Stimulated activated CD4-positive, alpha-beta T cell treated with anti-CD3 and anti-CD28 coated beads, Interleukin-4, amount 100 ng/mL, for 4 hours (primary cell): ENCODE measurements around the gene MCC.
"Not testable (repeated sequence)": the region's sequence is repeated elsewhere in the genome, so short reads cannot be mapped to it uniquely, and the experiment has no call there.

ENCODE experiments used
- DNase-seq, 2 experiments: peaks; one replicate each; pipeline ENCODE4 v3.0.0-alpha.2; 2020

The MCC gene

DNA sequence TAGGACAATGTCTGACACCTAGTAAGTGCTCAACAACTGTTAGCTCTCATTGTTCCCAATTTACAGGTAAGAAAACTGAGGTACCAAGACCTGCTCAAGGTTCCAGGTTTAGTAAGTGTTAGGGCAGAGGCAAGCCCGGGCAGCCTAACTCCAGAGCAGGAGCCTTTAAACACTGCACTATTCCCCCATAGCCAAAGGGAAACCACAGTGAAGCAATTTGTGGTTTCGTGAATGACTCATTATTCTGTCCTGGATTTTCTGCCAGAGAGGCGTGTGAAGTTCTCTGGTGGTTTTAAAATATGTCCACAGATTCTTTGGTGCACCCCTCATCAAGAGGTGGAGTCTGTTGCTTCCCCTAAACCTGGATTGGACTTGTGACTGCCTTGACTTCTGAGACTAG lies 1.0 kb upstream of the MCC start:
- no peak for DNase-seq

DNA sequence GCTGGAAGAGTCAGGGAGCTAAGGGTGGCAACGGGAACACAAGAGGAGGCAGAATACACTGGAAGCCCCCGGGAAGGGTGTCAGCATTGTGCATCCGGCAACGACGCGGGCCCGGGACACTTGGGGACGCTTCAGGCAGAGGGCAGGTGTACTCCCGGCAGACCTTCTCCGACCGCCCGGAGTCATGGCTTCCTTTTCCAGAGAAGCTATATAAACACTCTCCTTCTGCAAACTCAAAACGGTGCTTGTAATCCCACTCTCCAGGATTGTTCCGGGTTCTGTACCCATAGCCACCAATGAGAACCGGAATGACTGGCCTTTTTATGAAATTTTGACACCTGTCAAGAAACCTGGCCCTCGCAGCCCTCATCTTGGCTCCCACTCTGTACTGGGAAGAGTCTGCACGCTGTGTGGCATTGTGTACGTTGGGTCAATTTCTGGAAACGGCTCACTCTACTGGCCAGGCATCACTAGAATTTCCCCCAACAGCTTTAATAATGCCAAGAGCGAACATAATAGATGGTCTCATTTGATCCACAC lies 462 bp upstream of the MCC start:
- no peak for DNase-seq

DNA sequence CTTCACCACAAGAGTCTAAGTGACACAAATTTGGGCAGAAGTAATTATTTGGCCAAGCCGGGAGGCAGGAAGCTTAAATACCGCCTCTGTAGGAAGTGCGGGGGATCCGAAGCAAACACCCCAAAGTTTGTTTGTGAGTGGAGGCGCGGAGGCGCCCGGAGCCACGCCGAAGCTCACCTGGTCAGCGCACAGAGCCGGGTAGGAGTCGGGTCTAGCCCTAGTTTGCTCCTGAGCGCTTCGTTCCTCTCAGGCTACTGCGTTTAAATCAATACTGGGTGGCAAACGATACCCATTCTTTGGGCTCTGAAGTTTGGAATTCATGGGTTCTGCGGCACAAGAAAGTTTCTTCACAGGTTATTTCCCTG lies 855 bp downstream of the MCC start:
- no peak for DNase-seq

DNA sequence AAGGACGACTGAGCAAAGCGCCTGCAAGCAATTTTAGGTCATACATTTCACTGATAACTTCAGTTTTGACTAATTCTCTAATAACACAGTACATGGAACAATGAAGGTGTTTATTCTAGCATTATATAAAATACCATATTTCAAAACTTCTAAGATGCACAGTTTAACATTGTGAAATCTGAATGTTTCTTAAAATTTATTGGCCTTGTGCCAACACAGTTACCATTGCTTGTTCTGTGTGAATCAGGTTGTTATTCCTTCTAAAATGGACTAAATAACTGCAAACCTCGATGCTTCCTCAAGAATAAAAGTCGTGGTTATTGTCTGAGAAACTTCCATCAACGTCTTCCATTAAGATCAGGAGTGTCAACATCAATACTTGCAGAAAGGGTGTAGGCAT lies 8.0 kb downstream of the MCC start:
- DNase-seq: no peak

DNA sequence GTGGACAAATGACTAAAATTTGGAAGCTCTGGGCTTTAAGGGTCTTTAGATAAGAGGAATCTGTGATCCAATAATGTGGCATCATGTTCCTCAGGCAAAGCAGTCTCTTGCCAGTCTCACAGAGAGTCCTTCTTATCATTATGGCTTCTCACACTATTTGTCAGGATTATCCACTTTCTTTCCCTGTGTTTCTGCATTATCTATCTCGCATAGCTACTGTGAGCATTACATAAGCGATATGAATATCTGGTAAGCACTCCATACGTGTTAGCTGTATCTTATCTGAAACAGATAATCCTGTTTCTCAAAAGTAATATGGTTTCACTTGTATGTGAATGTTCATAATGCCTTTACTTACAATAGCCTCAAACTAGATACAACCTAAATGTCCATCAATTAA lies 9.6 kb downstream of the MCC start:
- no peak for DNase-seq

DNA sequence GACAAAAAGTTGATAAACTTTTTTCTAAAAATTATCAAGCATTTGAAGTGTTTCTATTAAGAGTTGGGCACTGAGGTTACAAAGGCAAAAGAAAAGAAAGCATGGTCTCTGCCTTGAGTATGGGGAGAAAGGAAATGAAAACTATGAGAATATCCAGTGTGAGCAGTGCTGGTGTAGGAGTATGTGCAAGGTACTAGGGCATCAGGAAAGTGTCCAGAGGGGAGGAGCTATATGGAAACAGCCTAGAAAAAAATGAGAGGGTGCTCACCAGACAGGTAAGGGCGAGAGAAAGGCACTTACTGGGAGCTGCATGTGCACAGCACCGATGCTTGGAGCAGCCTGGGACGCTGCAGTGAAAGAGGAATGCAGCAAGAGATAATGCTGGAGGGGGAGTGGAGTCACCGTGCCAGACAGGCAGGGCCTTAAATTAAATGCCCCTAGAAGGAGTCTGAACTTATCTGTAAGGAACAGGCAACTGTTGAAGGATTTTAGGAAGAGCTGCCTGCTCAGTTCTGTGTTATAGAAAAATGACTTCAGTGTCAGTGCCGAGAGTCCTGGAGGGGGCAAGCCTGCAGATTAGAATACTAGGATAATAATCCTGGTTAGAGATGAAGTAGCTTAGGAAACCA lies 14.0 kb downstream of the MCC start:
- DNase-seq: no peak

DNA sequence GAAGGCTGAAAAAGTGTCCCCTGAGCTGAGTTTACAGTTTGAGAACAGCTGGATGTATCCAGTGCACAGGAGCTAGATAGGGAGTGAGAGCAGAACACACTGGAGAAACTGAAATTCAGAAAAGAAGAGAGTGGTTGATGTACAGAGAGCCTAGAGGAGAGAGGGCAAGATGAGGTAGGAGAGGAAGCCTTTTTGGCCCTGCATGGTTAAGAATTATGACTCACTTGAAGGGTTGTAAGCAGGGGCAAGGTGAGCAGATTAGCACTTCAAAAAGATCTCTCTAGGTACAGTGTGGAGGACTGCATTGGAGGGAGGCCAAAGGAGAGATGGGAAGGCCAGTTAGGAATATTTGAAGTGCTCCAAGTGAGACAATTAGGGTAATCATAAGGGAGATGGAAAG lies 25.2 kb downstream of the MCC start:
- no peak for DNase-seq

DNA sequence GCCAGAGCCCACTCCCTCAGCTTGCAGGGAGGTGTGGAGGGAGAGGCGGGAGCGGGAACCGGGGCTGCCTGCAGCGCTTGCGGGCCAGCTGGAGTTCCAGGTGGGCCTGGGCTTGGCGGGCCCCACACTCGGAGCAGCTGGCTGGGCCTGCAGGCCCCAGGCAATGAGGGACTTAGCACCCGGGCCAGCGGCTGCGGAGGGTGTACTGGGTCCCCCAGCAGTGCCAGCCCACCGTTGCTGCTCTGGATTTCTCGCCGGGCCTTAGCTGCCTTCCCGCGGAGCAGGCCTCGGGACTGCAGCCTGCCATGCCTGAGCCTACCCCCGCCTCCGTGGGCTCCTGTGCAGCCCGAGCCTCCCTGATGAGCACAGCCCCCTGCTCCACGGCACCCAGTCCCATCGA lies 31.1 kb downstream of the MCC start:
- DNase-seq: not testable (repeated sequence)

DNA sequence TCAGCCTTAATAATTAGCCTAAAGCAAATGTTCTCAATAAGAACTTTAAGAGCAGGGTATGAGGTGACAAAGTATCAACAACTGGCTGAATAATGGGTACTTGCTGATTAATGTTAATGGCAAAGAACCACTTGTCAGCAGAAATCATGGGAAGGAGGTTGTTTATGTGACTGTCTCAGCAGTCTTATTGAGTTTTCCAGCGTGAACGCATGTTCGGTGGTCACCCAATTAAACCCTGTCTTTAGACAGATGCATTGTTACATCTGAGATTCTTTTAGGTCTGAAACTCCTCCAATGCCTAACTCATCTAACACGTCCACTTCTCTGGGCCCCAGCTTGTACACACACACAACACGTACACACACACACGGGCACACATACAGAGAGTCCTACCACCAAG lies 35.3 kb downstream of the MCC start:
- no peak for DNase-seq

DNA sequence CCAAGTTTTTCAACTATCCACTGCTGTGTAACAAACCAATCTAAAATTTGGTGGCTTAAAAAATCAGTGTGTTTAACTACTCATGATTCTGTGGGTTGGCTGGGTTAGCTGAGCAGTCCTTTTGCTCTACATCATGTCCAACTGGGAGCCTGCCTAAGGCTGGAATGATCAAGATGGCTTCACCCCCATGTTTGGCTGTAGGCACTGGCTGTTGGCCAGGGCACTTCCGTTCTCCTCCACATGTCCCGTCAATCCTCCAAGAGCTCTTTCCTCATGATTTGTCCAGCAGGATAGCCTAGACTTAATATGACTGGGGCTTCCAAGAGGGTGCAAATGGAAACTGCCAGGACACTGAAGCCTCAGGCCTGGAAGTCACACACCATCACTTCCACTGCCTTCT lies 36.5 kb downstream of the MCC start:
- no peak for DNase-seq

DNA sequence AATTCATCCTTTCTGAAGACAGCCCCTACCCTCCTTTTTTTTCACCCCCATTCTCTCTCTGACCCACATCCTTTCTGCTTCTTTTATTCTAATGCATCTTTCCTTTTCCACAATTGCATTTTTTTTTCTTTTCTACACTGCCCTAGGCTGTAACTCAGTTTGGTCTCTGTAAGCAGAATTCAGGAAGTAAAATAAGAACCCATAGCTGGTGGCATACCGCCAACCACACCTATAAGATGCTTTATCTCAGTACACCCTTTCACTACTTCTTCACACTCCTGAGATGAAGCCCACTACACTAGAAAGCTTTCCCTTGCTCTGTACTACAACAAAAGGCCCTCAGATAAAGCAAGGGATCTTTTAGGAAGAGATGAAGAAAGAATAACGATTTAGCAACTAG lies 37.3 kb downstream of the MCC start:
- no peak for DNase-seq

DNA sequence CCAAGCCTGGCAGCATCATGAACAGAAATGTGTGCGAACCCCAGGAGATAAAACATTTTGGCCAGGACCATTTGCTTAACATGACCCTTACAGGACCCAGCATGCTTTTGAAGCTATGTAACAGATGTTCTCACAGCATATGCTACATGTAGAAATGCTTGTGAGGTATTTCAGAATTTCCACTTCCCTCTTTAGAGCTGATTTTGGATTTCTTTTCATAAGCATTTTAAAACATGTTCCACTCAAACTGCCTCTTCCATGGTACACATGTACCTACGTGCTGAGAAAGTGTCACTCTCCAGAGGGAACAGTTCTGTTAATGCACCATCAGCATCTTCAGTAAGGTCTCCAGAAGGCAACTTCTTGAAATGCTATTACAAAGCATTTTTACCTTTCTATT lies 37.8 kb downstream of the MCC start:
- no peak for DNase-seq

DNA sequence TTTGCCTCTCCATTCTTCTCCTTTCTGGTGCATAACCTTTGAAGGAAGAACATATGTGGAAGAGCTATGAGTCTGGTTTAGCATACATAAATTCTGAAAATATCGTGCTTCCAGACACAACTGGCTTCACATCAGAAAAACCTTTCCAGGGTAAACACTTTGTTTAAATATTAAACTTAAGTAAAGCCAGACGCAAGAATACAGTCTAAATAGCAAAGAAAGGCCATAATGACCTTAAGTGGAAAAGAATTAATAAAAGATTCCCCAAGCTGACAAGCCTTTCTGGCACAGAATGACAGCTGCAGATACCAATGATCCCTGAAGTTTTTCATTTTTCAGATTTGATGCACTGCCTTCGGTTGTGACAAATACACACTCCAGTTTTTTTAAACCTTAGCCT lies 40.0 kb downstream of the MCC start:
- no peak for DNase-seq

DNA sequence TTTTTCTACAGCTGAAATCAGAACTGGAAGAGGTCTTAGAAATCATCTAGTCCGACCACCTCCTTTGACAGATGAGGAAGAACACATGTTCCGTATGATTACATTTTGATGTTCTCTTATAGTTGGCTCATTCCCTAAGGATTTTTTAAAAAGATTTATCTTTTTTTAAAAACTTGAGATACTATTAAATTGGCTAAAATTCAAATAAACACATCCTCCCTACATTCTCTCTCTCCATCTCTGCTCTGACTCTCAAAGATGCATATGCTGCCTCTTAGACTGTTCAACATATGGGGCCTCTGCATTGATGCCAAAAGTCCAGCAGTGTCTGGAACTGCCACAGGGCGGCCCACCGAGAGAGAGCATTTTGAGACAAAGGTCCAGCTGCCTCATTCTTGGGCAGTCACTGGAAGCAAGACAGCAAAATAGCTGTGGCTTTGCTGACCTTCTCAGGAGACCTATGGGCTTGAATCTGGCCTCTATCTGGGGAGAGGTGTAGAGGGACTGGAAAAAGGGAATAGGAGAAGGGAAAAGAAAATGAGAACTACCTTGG lies 40.7 kb downstream of the MCC start:
- no peak for DNase-seq

DNA sequence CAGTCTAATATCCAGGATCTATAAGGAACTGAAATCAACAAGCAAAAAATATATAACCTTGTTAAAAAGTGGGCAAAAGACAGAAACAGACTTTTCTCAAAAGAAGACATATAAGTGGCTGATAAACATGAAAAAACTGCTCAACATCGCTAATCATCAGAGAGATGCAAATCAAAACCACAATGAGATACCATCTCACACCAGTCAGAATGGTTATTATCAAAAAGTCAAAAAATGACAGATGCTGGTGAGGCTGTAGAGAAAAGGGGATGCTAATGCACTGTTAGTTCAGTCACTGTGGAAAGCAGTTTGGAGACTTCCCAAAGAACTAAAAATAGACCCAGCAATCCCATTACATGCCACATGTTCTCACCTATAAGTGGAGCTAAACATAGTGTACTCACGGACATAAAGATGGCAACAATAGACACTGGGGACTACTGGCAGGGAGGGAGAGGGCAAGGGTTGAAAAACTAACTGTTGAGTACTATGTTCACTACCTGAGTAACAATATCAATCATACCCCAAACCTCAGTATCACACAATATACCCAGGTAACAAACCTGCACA lies 41.8 kb downstream of the MCC start:
- no peak for DNase-seq

DNA sequence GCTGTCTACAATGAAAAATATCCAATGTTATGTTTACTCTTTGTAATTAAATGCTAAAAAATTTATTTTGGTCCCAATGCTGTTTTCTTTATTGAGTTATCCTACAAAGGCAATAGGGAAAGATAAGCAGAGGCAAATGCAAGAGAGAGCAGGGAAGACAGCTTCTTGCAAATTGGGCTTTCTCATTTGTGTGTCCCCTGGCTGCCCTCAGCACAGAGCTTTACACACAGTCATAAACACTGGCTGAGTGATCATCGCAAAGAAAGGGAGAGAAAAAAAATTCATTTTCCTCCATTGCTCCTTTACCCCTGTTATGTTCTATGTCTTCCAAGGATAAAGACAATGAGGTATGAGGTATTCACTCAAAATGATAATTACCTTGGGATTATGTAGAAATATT lies 51.1 kb downstream of the MCC start:
- DNase-seq: no peak

DNA sequence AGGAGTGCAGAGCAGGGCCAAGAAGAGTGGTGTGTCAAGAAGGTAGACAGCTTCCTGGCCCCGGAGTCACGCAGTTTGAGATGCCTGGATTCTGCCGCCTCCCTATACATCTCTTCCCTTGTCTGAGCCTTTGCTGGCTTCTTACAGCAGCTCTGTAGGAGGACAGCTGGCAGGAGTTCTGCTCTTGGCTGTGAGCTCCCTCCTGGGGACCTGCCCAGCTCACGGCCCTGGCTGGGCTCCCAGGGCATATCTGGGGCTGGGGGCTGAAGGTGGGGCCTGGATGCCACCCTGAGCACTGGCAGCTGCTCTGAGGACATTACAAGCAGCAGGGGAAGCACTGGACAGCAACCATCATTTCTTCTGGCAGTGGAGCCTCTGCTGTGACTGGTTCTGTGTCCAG lies 52.7 kb downstream of the MCC start:
- no peak for DNase-seq

DNA sequence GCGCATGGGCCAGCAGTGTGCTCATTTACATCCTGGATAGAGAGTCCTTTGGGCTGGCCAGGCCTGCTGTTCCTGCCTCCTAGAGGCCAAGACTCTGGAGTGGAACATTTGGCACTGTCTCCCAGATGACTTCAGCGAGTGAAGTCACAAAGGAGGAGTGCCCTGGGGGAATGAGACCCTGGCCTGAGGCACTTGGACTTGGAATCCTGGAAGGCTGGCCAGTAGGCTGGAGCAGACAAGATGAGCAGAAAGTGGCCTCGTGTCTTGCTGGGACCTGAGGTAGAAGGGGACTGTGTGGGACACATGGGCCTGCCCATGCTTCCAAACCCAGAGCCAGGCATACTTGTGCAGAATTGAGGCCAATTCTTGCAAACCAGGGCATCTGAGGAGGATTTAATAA lies 53.4 kb downstream of the MCC start, which contains the start of gene TSSK1B:
TSSK1B (minus strand) TSS at position 101 of the 400 bp plus-strand sequence. CDS start 150 bp downstream, outside the sequence.
- no peak for DNase-seq

DNA sequence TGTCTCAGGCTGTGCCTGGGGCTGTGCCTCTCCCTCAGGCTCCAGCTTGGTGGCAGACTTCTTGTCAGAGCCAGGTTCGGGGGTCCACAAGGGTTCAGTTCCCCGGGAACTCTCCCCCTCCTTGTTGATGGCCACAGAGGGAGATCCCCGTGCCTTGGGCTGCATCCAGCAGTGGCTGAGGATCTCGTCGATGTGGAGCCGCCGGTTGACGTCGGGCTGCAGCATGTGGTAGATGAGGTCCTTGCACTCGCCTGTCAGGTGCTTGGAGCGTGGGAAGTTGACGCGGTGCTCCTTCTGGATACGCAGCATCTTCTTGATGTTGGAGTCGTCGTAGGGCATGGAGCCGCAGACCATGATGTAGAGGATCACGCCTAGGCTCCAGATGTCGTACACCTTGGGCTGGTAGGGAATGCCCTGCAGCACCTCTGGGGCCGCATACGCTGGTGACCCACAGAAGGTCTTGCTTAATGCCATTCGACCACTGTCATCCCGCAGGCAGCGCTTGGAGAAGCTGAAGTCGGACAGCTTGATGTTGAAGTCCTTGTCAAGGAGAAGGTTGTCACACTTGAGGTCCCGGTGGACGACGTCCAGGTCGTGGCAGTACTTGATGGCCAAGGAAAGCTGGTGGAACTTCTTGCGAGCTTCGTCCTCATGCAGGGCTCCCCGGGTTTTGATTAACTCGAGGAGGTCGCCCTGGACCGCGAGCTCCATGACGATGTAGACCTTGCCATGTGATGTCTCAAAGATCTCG lies 54.2 kb downstream of the MCC start:
- no peak for DNase-seq

DNA sequence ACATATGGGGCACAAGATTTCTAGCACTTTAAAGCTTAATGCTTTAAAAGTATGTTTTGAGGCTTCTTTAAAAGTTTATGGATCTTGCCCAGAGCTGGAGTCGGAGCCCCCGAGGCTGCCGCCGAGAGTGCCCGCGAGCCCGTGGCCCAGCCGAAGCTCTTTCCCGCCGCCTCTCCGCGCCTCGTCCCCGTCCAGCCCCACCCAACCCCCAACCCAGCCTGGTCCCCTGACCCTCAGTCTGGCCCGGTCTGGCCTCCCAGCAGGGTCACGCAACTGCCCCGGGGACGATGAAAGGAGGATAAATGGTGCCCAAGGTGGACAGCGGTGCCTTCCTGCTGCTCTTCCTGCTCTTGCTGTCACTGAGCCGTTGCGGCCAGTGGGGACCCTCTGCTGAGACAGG lies 55.2 kb downstream of the MCC start:
- DNase-seq: no peak

DNA sequence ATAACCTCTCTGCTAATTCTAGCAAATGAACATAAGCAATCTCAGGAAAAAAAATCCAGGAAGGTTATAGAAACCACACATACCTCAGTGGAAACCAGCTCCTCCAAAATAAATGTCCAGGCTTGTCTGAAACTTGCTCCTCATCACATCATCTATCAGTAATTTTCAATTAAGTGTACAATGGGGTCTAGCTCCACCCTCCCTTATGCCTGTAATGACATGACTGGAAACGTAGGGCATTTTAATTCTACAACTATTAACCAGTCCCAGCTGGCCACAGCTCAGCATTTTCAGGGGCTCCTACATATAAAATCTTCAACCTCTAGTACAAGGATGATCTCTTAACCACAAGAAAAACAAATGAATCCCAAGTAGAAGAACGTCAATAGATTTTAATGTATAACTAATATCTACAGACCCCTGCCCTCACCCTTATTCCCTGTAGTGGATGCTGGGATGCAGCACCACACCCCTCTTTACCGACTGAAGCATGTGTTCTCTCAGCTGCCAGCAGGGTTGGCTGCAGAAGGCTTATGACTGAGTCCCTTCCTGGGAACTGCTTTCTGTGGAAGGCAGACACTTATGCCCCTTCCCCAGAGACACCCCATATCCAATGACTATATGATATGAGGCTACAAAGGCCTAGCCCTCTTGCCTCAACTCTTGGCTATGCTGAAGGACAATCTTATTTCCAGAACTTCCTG lies 60.2 kb downstream of the MCC start:
- DNase-seq: no peak

DNA sequence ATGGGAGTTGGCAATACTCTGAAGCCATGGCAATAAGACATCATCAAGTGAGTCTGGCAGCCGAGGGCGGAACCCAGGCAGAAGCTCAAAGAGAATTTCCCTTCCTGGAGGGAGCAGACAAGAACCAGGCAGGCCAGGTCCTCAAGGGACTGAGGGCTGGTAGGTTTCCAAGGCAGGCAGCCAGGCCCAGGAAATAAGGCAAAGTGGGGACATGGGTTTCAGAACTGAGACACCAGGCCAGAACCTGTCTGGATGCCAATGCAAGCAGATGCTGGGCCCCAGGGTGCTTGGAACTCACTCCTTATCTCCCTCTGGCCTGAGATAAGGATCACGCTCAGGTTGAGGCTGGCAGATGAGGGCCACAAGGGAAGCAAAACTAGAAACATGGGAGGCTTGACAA lies 62.3 kb downstream of the MCC start:
- no peak for DNase-seq

DNA sequence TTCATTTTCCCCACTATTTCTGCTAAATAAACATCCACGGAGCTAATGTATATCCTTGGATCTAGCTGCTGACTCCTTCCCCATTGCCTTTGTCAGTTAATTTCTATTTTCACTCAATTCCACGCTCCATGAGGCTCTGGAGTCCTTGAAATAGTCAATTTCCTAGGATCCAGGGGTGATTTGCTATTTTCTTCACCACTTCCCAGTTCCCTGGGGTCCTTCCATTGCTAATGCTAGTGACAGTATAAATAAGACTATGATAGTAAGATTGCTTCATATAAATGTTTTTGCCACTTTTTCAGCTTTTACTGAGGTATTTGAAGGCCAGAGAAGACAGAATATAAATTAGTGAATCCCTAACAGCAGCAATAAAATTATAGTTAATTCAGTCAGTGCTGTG lies 66.6 kb downstream of the MCC start:
- no peak for DNase-seq
